OCI-LY7 (cell line): ENCODE results near the gene SFT2D2.

Experiments
- CTCF ChIP-seq: fragments of 200-600 bp; sonication (generic); conservative IDR thresholded peaks from 2 replicates; pipeline ENCODE4 v1.5.1; 2014; ENCODE audit warnings: mild to moderate bottlenecking, antibody characterized with exemption, low read length, moderate library complexity, mixed read lengths
- EZH2phosphoT487 ChIP-seq: fragments of 200-600 bp; sonication (generic); IDR thresholded peaks from 2 replicates; pipeline ENCODE4 v1.6.1; 2018; ENCODE audit warnings: low read depth, borderline replicate concordance, mild to moderate bottlenecking, mixed run types, antibody characterized with exemption, low read length, moderate library complexity, mixed read lengths

- no peak for TF ChIP-seq CTCF
- TF ChIP-seq EZH2phosphoT487 = no peak
These were observed 60.4 kb downstream of the SFT2D2 start for GRCh38 chr1:168285971-168286927.
